Left lung (tissue), 10 donors: ENCODE measurements around the gene ZFPM1. TPM values are rescaled to one million over a fixed set of nuclear protein-coding genes. Genes with fewer than 3 reads are reported as not detected.
A peak's percentile ranks its signal among the peaks of the same experiment; 100 is the strongest.

Experiments used
- ATAC-seq: fragments of 200-7000 bp; cut with Tn5 transposase; one replicate; pipeline ENCODE4 v1.9.1; 2020; ENCODE audit warnings: moderate library complexity
- DNase-seq, 4 donors: peaks; one replicate each; pipeline ENCODE4 v3.0.0-alpha.2; 2013 to 2020
- H3K27ac ChIP-seq, 2 donors: fragments of 200-600 bp; sonication (generic) in 1 of 2; one replicate each; pipeline versions ENCODE4 v1.5.0 to v1.8.0; 2020 to 2021
- H3K27me3 ChIP-seq, 2 donors: fragments of 200-600 bp; sonication (generic) in 1 of 2; one replicate each; pipeline versions ENCODE4 v1.5.0 to v1.8.0; 2020 to 2021
- H3K36me3 ChIP-seq, 2 donors: fragments of 200-600 bp; sonication (generic) in 1 of 2; one replicate each; pipeline versions ENCODE4 v1.5.0 to v1.8.0; 2020 to 2021
- H3K4me1 ChIP-seq, 2 donors: fragments of 200-600 bp; one replicate each; pipeline ENCODE4 v1.8.0; 2021
- H3K4me3 ChIP-seq, 2 donors: fragments of 200-600 bp; sonication (generic) in 1 of 2; one replicate each; pipeline versions ENCODE4 v1.5.0 to v1.8.0; 2020 to 2021; ENCODE audit warnings: mild to moderate bottlenecking in 1 of 2
- H3K9me3 ChIP-seq, 2 donors: fragments of 200-600 bp; sonication (generic) in 1 of 2; one replicate each; pipeline versions ENCODE4 v1.5.0 to v1.8.0; 2020 to 2021
- CTCF ChIP-seq, 2 donors: fragments of 200-600 bp; sonication (generic) in 1 of 2; IDR thresholded peaks; one replicate each; pipeline versions ENCODE4 v1.5.0 to v1.8.0; 2021; ENCODE audit warnings: antibody characterized with exemption in 2 of 2
- intact Hi-C, 2 donors: fragments of 100-400 bp; cut with DNase I; formaldehyde crosslinking; loops; one replicate each; pipeline versions ENCODE4 v1.11.2 to v1.14.2; 2022
- polyA plus RNA-seq, 6 donors: library from polyadenylated mRNA; unstranded; fragments of 120-200 nt; gene quantifications; one replicate each; pipeline ENCODE4 v1.2.1, GENCODE V29; 2013; ENCODE audit not compliant: insufficient read length in 6 of 6
- total RNA-seq, 2 donors: library from RNA; stranded (reverse); fragmentation: NEBNext Ultra II Directional; extraction: Animal tissue kit (Norgen Biotek cat#: 25700); gene quantifications; one replicate each; pipeline ENCODE4 v1.2.1, GENCODE V29; 2021
- donor health status: DM: no; HTN: yes; CAD: no.
- donor health status: DM: no; HTN: no; CAD: no.

The ZFPM1 gene
- total and polyA plus RNA-seq, 8 donors: 1.8 to 7.0 (median 3.6) TPM

GRCh38 chr16:88430524-88431446 lies 22.3 kb upstream of the ZFPM1 start:
- peak overlapping the region; percentile 36 to 45 for H3K4me3 ChIP-seq
- intact Hi-C loops: no loop called here
- H3K27ac ChIP-seq: peak overlapping the region; percentile 26 to 33
- no peak for TF ChIP-seq CTCF (IDR thresholded peaks at IDR 0.05)
- H3K9me3 ChIP-seq: no peaks in the 10 kb centered on the region
- peak in 1 of 4 donors; percentile 28 for DNase-seq
- peak; percentile 26 for ATAC-seq
- H3K27me3 ChIP-seq: peaks cover 7 to 71% of the 10 kb centered on the region in 2 donors
- H3K4me1 ChIP-seq: peaks cover 9 to 23% of the 10 kb centered on the region in 2 donors
- H3K36me3 ChIP-seq: no peaks in the 10 kb centered on the region

- DNase-seq (no peak), ATAC-seq (no peak)
- Histone ChIP-seq H3K27me3 (peaks cover 7 to 72% of the 10 kb centered on the region in 2 donors), H3K27ac (no peak overlapping the region), H3K4me1 (peaks cover 9 to 23% of the 10 kb centered on the region in 2 donors), H3K36me3 (no peaks in the 10 kb centered on the region), H3K9me3 (no peaks in the 10 kb centered on the region), H3K4me3 (no peak overlapping the region)
- intact Hi-C loops: no loop called here
- no peak for TF ChIP-seq CTCF (IDR thresholded peaks at IDR 0.05)
Measured at GRCh38 chr16:88431651-88432050, 21.4 kb upstream of the ZFPM1 start.

- no peaks in the 10 kb centered on the region for H3K9me3 ChIP-seq
- intact Hi-C loops: no loop called here
- no peak for TF ChIP-seq CTCF (IDR thresholded peaks at IDR 0.05)
- no peak overlapping the region for H3K27ac ChIP-seq
- no peaks in the 10 kb centered on the region for H3K36me3 ChIP-seq
- H3K4me1 ChIP-seq: peaks cover 9 to 23% of the 10 kb centered on the region in 2 donors
- H3K27me3 ChIP-seq: peaks cover 7 to 77% of the 10 kb centered on the region in 2 donors
- DNase-seq (no peak), ATAC-seq (no peak)
- no peak overlapping the region for H3K4me3 ChIP-seq
Measured at GRCh38 chr16:88432174-88432573, 20.9 kb upstream of the ZFPM1 start.

- peaks cover 7 to 83% of the 10 kb centered on the region in 2 donors for H3K27me3 ChIP-seq
- no peak overlapping the region for H3K4me3 ChIP-seq
- peaks cover 9 to 23% of the 10 kb centered on the region in 2 donors for H3K4me1 ChIP-seq
- no peak overlapping the region for H3K27ac ChIP-seq
- H3K9me3 ChIP-seq: no peaks in the 10 kb centered on the region
- intact Hi-C loops: no loop called here
- no peaks in the 10 kb centered on the region for H3K36me3 ChIP-seq
- ATAC-seq (no peak), DNase-seq (no peak)
- no peak for TF ChIP-seq CTCF (IDR thresholded peaks at IDR 0.05)
Measured at GRCh38 chr16:88432753-88433152, 20.3 kb upstream of the ZFPM1 start.

- no peaks in the 10 kb centered on the region for H3K36me3 ChIP-seq
- no peak for DNase-seq
- H3K27me3 ChIP-seq: peaks cover 7 to 83% of the 10 kb centered on the region in 2 donors
- intact Hi-C loops: no loop called here
- H3K4me3 ChIP-seq: no peak overlapping the region
- no peak for ATAC-seq
- H3K9me3 ChIP-seq: no peaks in the 10 kb centered on the region
- H3K27ac ChIP-seq: no peak overlapping the region
- peaks cover 9 to 23% of the 10 kb centered on the region in 2 donors for H3K4me1 ChIP-seq
- no peak for TF ChIP-seq CTCF (IDR thresholded peaks at IDR 0.05)
Measured at GRCh38 chr16:88433632-88434352, 19.3 kb upstream of the ZFPM1 start.
